ENCODE measurements around the gene PLEKHH1.

The PLEKHH1 gene

DNA sequence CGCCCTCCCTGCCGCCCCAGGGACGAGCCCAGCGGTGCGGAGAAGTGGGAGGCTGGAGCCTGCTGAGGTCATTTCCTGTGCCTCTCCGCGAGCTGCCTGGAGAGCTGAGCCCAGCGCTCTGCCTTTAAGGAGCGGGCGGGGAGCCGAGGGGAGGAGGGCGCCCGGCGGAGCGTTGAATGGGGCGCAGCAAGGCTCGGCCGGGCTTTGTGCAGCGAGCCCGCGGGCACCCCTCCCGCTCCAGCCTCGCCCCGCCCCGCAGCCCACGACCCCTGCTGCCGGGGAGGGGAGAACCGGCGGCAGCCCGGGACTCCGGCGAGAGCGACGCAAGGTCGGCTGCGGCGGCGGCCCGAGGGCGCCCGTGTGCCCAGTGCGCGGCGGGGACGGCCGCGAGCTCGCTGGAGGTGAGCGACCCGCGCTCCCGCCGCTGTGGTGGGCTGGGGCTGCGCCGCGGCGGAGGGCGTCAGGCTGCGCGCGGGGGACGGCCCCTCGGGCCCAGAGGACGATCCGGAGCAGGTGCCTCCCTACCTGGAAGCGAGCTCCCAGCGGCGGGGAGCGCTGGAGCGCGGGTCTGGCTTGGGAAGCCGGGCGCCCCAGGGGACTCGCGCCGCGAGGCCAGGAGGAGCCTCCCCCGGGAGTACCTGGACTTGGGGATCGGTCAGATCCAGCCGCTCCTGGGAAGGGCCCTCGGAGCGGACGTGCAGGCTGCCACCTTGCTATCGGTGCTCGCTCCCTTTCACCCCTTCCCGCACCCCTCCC lies at the start of gene PLEKHH1:
PLEKHH1 (plus strand) TSS at position 293 of the 756 bp plus-strand sequence. CDS start 8,578 bp downstream, outside the sequence.
- peak; percentile 90 for DNase-seq

DNA sequence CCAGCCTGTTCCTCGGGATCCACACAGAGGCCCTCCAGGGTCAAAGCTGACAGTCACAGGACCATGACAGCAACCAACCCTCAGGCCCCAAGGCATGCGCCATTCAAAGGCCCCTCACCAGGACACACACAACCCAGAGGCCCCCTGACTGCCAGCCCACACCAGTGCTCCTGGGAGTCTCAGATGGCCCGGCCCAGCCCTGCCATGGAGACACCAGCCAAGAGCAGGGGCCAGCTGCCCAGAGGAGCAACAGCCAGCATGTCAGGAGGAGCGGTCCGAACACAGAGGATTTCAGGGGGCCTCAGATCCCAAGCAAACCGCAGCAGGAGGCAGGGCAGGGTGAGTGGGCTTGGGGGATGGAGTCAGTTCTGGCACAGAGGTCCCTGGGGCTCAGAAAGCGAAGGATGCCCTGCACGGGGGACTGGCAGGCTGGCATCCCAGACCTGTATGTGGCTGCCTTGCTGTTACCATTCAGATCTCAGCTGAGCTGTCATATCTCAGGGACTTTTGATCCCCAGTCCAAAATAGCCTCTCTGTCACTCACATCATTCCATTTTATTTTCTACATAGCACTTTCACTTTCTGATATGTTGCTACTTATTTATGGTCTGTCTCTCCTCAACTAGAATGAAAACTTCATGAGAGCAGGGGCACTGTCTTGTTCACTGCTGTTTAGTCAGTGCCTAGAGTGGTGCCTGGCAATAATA lies 49.4 kb upstream of the PLEKHH1 start:
- DNase-seq: no peak

DNA sequence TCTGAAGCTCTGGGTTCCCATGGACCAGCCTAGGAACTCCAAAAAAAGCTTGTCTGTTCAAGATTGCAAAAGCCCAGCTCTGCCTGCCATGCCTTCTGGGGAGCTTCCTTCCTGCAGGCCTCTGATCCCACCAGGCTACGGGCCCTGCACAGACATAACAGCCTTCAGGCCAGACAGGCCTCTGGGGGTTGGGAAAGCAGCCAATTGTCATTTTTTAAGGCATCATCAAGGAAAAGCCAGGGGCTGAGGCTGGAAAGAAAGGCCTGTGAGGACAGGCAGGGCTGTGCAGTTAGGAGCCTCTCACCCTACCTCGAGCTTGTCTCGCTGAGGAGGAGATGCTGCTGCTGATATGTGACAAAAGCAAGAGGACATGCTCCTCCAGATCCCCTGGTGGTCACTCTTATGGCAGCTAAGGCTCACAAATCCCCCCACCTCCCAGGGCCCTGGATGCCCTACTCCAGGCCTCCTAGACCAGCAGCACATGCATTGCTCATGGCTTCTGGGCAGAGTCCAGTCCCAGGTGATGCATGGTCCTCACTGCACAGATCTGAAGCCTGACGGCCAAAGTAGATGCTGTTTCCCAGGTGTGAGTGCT lies 47.5 kb upstream of the PLEKHH1 start:
- no peak for DNase-seq

DNA sequence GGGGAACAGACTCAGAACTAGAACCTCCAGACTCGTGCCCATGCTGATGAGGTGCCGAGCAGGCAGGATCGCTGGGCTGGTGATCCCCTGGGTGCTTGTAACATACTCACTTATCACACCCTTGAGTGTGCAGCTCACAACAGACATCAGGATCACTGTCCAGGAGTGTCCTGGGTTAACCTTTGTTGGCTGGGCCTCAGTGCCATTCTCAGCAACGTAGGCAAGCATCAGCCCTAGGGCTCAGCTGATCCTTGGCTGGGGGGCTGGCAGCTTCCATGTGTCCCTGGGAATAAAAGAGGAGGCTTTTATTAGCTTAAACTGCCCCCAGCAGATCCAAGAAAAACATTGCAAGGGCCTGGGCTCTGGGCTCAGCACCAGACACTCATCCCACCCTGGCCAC lies 46.2 kb upstream of the PLEKHH1 start:
- DNase-seq: no peak

DNA sequence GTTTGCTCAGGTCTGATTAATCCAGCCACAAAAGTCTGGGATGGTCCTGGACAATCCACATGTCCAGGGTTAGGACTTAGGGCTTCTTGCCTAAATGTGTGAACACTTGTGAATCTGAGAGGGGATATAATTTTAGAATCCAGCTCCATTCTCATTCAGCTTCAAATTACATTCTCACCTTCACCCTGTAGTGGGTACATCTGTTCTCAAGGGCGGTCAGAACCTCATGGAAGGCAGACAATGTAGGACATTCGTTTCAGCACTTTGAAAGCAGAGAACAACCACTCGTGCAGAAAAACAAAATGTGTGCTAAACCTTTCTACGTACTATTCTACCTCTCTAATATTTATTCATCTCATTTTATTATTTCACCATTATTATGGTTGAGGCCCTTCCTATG lies 45.8 kb upstream of the PLEKHH1 start:
- DNase-seq: no peak

DNA sequence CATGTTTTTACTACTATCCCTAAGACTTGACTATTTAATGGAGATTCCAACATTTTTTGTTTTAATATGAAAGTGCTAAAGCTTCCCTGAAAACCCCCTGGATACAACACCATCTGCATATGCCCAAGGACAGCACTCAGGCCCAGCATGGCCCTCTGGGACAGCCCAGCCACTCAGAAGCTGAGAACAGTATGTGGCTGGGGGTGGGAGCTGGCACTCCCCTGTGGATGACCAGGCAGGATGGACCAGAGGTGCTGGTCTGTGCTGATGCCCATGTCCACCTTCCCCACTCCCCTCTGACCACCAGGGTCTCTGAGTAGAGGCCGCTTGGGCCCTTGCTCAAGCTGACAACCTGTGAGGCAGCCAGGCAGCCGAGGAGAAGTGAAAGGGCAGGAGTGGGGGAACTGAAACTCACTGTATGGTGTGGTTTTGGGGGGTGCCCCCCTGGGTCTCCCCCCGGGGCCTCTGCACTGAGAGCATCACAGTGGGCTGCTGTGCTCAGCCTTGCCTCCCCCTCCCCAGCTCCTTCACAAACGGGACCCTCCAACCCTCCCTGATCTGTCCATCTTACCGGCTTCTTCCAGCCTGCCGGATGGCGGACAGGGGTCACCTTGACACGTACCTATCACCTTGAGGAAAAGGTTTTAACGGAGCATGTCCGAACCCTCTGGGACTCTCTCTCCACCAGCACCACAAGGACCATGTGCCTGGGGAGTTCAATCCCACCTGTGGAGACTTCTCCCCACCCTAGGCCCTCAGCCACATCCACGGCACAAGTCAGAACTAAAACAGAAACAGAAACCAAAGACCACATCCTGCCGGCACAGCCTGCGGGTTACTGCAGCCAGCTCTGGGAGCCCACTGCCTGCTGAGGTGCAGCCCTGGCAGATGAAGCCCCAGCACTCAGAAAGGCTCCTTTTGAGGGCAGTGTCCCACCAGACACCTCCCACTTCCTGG lies 44.9 kb upstream of the PLEKHH1 start, which contains the start of gene TMEM229B:
TMEM229B (minus strand) TSS at position 785 of the 957 bp plus-strand sequence. CDS start 14,798 bp downstream, outside the sequence.
- no peak for DNase-seq

GRCh38 chr14:67490196-67490595 lies 42.9 kb upstream of the PLEKHH1 start:
- DNase-seq: no peak

GRCh38 chr14:67491285-67491684 lies 41.8 kb upstream of the PLEKHH1 start:
- DNase-seq: no peak

- DNase-seq: peak; percentile 88
Measured at GRCh38 chr14:67491741-67492507, 41.2 kb upstream of the PLEKHH1 start.

DNA sequence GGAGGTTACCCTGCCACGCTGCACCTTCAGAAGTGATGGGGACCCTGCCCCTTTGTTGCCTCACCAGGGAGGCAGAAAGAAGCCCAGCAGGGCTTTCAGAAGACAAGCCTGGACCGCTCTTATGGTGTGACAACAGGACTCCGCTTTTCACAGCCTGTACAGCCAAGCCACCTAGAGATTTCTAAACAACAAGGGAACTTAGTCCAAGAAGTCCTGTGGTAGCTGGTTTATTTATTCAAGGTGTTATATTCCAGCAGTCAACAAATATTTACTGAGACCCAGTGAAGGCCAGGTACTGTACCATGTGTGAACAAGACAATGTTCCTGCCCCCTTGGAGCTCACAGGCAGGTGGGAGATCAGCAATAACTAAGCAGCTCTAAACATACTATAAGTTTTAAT lies 40.6 kb upstream of the PLEKHH1 start:
- DNase-seq: peak; percentile 65

DNA sequence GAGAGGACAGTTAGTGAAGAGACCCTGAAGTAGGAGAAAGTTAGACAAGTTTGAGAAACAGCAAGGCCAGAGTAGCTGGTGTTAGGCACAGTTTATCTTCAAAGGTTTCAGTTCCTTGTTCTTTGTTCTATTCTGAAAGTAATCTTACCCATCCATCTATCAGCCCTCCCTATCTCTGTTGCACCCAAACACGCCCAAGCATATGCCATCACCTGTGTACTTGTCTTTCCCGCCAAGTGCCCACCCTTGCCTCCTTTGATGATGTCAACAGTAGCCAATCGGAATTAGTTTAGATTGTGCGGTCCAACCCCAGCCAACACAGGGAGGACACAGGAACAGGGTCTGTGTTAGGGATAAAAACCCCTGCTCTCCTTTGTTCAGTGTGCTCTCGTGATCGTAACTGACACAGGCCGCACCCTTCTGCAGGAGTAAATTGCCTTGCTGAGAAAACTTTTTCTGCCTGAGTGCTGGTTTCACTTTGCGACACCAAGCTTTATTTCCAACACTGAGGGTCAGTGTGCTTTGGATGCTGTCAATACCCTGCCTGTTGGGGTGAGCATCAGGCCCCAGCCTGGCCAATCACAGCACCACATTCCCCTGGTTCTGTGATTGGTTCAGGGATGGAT lies 39.9 kb upstream of the PLEKHH1 start:
- no peak for DNase-seq

GRCh38 chr14:67495827-67496226 lies 37.3 kb upstream of the PLEKHH1 start:
- no peak for DNase-seq

DNA sequence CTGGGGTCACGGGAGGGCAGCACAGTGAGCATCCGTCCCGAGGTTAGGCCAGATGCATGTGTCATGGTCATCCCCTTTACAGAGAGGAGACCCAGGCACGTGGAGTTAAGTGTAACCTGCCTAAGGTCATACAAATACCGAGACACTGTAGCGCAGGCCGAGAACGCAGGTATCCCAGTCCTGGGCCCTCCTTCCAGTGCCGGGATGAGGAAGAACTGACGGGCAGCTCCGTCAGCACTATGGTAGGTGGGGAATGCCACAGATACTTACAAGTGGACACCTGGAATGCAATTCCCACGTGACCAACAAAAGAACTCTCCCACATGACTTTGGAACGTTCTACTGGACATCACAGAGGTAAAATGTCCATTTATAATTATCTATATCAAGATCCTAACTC lies 35.9 kb upstream of the PLEKHH1 start:
- no peak for DNase-seq

DNA sequence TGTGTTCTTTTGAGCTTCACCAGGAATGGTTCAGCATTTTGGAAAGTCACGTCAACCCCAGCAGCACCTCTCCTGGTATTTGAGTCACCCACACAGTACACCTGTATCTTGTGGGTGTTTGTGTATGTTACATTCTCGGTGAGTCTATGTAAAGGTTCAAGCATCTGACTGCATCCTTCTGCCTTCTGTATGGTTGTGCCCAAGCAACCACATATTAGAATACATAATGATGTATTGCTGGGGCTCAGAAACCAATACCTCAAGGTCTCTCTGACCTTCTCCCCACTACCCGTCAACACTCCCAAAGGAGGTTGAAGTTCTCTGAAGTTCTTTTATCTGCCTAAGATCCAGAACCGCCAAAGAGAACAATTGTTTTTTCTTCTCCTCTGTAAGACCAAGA lies 35.4 kb upstream of the PLEKHH1 start:
- DNase-seq: no peak

DNA sequence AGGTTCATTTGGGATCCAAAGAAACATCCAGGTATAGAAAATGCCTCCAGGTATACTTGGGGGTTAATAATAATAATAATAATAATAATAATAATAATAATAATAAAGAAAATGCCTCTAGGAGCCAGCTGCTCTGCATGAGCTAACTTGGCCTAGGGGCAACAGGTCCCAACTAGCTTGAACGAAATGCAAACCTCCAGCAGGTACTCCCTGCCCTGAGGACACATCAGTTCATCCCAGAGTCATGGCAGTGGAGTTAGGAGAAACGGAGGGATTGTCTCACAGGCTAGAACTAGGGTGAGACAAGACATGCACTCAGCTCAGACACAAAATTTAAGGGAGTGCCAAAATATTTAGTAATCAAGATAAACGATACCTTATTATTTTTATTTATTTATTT lies 32.1 kb upstream of the PLEKHH1 start:
- no peak for DNase-seq

DNA sequence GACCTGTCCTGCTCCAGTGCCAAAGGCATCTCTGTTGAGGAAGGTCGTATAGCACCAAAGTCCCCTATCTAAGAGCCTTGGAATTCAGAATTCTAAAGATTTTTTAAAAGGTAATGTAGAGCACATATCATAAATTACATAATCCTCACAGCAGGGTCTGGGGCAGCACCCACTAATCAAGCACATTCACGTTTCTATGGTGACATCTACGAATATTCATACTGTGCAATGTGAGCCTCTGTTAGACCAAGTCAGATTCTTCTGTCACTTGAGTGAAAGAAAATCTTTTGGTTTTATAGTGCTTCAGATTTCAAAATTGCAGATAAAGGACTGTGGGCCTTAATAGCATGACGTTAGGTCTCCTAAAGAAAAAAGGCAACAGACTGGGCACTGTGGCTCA lies 31.4 kb upstream of the PLEKHH1 start:
- no peak for DNase-seq

DNA sequence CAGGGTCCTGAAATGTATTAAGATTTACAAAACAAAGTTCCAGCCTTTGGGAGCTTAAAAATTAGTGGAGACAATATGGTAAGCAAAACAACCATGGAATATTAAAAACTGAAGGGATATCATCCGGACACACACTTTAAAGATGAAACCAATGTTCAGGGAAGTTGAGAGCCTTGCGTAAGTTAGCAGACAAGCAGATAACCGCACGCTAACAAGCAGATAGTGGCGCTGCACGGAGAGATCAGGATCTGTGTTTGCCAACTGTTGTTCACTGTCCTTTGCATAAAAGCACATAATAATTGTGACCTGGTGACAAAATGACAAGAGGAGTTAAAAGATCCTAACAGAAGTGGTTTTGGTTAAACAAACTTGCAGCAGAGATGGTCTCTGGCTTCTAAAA lies 30.2 kb upstream of the PLEKHH1 start:
- DNase-seq: no peak

GRCh38 chr14:67503331-67503730 lies 29.8 kb upstream of the PLEKHH1 start:
- DNase-seq: no peak

GRCh38 chr14:67505254-67505653 lies 27.8 kb upstream of the PLEKHH1 start:
- DNase-seq: no peak

- DNase-seq: no peak
Measured at GRCh38 chr14:67508956-67509355, 24.1 kb upstream of the PLEKHH1 start.

GRCh38 chr14:67510121-67510520 lies 23.0 kb upstream of the PLEKHH1 start:
- DNase-seq: no peak

Measured in NCI-H69 (cell line).